H9 (cell line): Measurements from ENCODE around the gene DIAPH2. TPM values are rescaled to one million over a fixed set of nuclear protein-coding genes. Genes with fewer than 3 reads are reported as not detected.

ENCODE experiments used
- DNase-seq: peaks from one replicate; pipeline ENCODE4 v3.0.0-alpha.2; 2017
- H2AFZ ChIP-seq: one replicate; pipeline ENCODE4 v1.6.1; 2013; ENCODE audit warnings: mild to moderate bottlenecking, low read length, control low read depth, moderate library complexity
- H2AK5ac ChIP-seq: 2 replicates; pipeline ENCODE4 v1.6.1; 2013; ENCODE audit warnings: low read length, control low read depth, mixed read lengths; ENCODE audit not compliant: insufficient read length
- H2BK120ac ChIP-seq: one replicate; pipeline ENCODE4 v1.6.1; 2013; ENCODE audit warnings: low read depth, mild to moderate bottlenecking, low read length, control low read depth, inconsistent platforms; ENCODE audit not compliant: poor library complexity, severe bottlenecking
- H2BK12ac ChIP-seq: 2 replicates; pipeline ENCODE4 v1.6.1; 2013; ENCODE audit warnings: low read length, control low read depth, mixed read lengths, low read depth; ENCODE audit not compliant: insufficient read length
- H2BK15ac ChIP-seq: 2 replicates; pipeline ENCODE4 v1.6.1; 2013; ENCODE audit warnings: low read depth, low read length, control low read depth
- H2BK20ac ChIP-seq: one replicate; pipeline ENCODE4 v1.6.1; 2013; ENCODE audit warnings: low read depth, mild to moderate bottlenecking, low read length, control low read depth, inconsistent platforms; ENCODE audit not compliant: poor library complexity, severe bottlenecking
- H2BK5ac ChIP-seq: 2 replicates; pipeline ENCODE4 v1.6.1; 2013; ENCODE audit warnings: low read length, control low read depth, mixed read lengths; ENCODE audit not compliant: insufficient read length
- H3K14ac ChIP-seq: 2 replicates; pipeline ENCODE4 v1.6.1; 2013; ENCODE audit warnings: low read length, control low read depth; ENCODE audit not compliant: insufficient read depth
- H3K18ac ChIP-seq: 2 replicates; pipeline ENCODE4 v1.6.1; 2013; ENCODE audit warnings: low read depth, mild to moderate bottlenecking, mixed read lengths, low read length, control low read depth; ENCODE audit not compliant: insufficient read length
- H3K23ac ChIP-seq: 2 replicates; pipeline ENCODE4 v1.6.1; 2013; ENCODE audit warnings: low read length, control low read depth, mixed read lengths, low read depth; ENCODE audit not compliant: insufficient read length
- H3K23me2 ChIP-seq: 2 replicates; pipeline ENCODE4 v1.6.1; 2013; ENCODE audit warnings: low read depth, mild to moderate bottlenecking, mixed read lengths, low read length, control low read depth; ENCODE audit not compliant: insufficient read length, poor library complexity, severe bottlenecking
- H3K27ac ChIP-seq: 2 replicates; pipeline ENCODE4 v1.5.1; 2013; ENCODE audit warnings: low read length, control low read depth, mixed read lengths, low read depth; ENCODE audit not compliant: insufficient read length
- H3K27me3 ChIP-seq: 2 replicates; pipeline ENCODE4 v1.6.1; 2013; ENCODE audit warnings: low read length, control low read depth, inconsistent platforms; ENCODE audit not compliant: insufficient read depth
- H3K4ac ChIP-seq: 2 replicates; pipeline ENCODE4 v1.6.1; 2013; ENCODE audit warnings: low read depth, mild to moderate bottlenecking, control low read depth, inconsistent platforms, low read length, moderate library complexity
- H3K4me1 ChIP-seq: 2 replicates; pipeline ENCODE4 v1.6.1; 2013; ENCODE audit warnings: low read length, control low read depth, inconsistent platforms; ENCODE audit not compliant: insufficient read depth
- H3K4me2 ChIP-seq: 2 replicates; pipeline ENCODE4 v1.6.1; 2013; ENCODE audit warnings: low read length, control low read depth, mixed read lengths; ENCODE audit not compliant: insufficient read length, insufficient read depth
- H3K56ac ChIP-seq: 2 replicates; pipeline ENCODE4 v1.6.1; 2013; ENCODE audit warnings: low read depth, mild to moderate bottlenecking, mixed read lengths, low read length, control low read depth; ENCODE audit not compliant: insufficient read length
- H3K79me1 ChIP-seq: 2 replicates; pipeline ENCODE4 v1.6.1; 2013; ENCODE audit warnings: low read depth, mild to moderate bottlenecking, moderate library complexity, low read length, control low read depth, inconsistent platforms; ENCODE audit not compliant: insufficient read depth, poor library complexity, severe bottlenecking
- H3K79me2 ChIP-seq: 2 replicates; pipeline ENCODE4 v1.6.1; 2013; ENCODE audit warnings: low read length, control low read depth, inconsistent platforms; ENCODE audit not compliant: insufficient read depth
- H3K9ac ChIP-seq: 2 replicates; pipeline ENCODE4 v1.6.1; 2013; ENCODE audit warnings: low read length, control low read depth, mixed read lengths; ENCODE audit not compliant: insufficient read length; ENCODE audit errors: extremely low read depth
- H3K9me3 ChIP-seq: one replicate; pipeline ENCODE4 v1.6.1; 2013; ENCODE audit warnings: low read depth, low read length, inconsistent platforms; ENCODE audit not compliant: control insufficient read depth
- H3T11ph ChIP-seq: one replicate; pipeline ENCODE4 v1.6.1; 2013; ENCODE audit warnings: mild to moderate bottlenecking, low read length, control low read depth, inconsistent platforms
- H4K20me1 ChIP-seq: one replicate; pipeline ENCODE4 v1.6.1; 2013; ENCODE audit not compliant: control insufficient read depth, insufficient read length, insufficient read depth
- H4K5ac ChIP-seq: 2 replicates; pipeline ENCODE4 v1.6.1; 2013; ENCODE audit warnings: low read depth, mild to moderate bottlenecking, mixed read lengths, low read length, control low read depth; ENCODE audit not compliant: insufficient read length
- H4K8ac ChIP-seq: replicated peaks from 2 replicates; pipeline ENCODE4 v1.6.1; 2013; ENCODE audit warnings: low read length, control low read depth, mixed read lengths, low read depth; ENCODE audit not compliant: insufficient read length
- H4K91ac ChIP-seq: 2 replicates; pipeline ENCODE4 v1.6.1; 2013; ENCODE audit warnings: low read depth, mild to moderate bottlenecking, moderate library complexity, mixed read lengths, low read length, control low read depth; ENCODE audit not compliant: insufficient read length
- H3K27ac Mint-ChIP-seq, 3 experiments: 2 replicates in 2 of 3; 3 replicates in 1 of 3; pipeline ENCODE4 v1.8.0; 2020 to 2021; ENCODE audit warnings: mixed read lengths in 3 of 3, mild to moderate bottlenecking in 1 of 3, moderate library complexity in 1 of 3
- H3K27me3 Mint-ChIP-seq: 2 replicates; pipeline ENCODE4 v1.8.0; 2021; ENCODE audit warnings: low read depth, mild to moderate bottlenecking, moderate library complexity, mixed read lengths
- H3K36me3 Mint-ChIP-seq, 3 experiments: 2 replicates in 2 of 3; 3 replicates in 1 of 3; pipeline ENCODE4 v1.8.0; 2020 to 2021; ENCODE audit warnings: low read depth in 3 of 3, mixed read lengths in 3 of 3; ENCODE audit not compliant: insufficient read depth in 1 of 3
- H3K4me1 Mint-ChIP-seq, 2 experiments: 2 replicates each; pipeline ENCODE4 v1.8.0; 2020; ENCODE audit warnings: mixed read lengths in 2 of 2
- H3K4me3 Mint-ChIP-seq, 2 experiments: 2 replicates in 1 of 2; 3 replicates in 1 of 2; pipeline ENCODE4 v1.8.0; 2020 to 2021; ENCODE audit warnings: mild to moderate bottlenecking in 2 of 2, mixed read lengths in 2 of 2, moderate library complexity in 1 of 2
- H3K9me3 Mint-ChIP-seq, 2 experiments: 2 replicates in 1 of 2; 3 replicates in 1 of 2; pipeline ENCODE4 v1.8.0; 2020; ENCODE audit warnings: mild to moderate bottlenecking in 2 of 2, mixed read lengths in 2 of 2, moderate library complexity in 1 of 2
- WGBS: extraction: QIAGEN DNeasy Blood & Tissue Kit; methylation state at CpG from one replicate; pipeline ENCODE4 v1.1.7; 2013; ENCODE audit warnings: missing lambda C conversion rate, low lambda C conversion rate, mixed read lengths; ENCODE audit not compliant: insufficient read length; ENCODE audit errors: extremely low coverage; 5-methylcytosine and 5-hydroxymethylcytosine counted together
- total RNA-seq: library from RNA; stranded (reverse); gene quantifications from 2 replicates; pipeline ENCODE4 v1.2.1, GENCODE V29; 2021
- TF ChIP-seq, protein P1 (sequence below): fragments of 200-600 bp; sonication (generic); conservative IDR thresholded peaks from 3 replicates; pipeline ENCODE4 v1.8.0; 2021; ENCODE audit warnings: antibody characterized with exemption, mild to moderate bottlenecking

Gene DIAPH2
- total RNA-seq, 1 experiment from 2014 or later: 45.4 TPM

- no peak overlapping the region for H3K4me3 Mint-ChIP-seq
- Histone ChIP-seq H2BK12ac (no peak overlapping the region), H3T11ph (no peak overlapping the region), H3K4ac (no peak overlapping the region), H3K27me3 (no peaks in the 10 kb centered on the region), H2BK5ac (no peak overlapping the region), H3K79me1 (no peaks in the 10 kb centered on the region), H3K14ac (peak overlapping the region; percentile 39; the same call in 1 of the 2 replicates), H3K23ac (no peak overlapping the region), H3K23me2 (no peaks in the 10 kb centered on the region), H4K91ac (no peak overlapping the region), H3K18ac (peak overlapping the region; percentile 72), H3K56ac (no peak overlapping the region), H3K4me2 (peak overlapping the region; percentile 33), H4K8ac (no peak overlapping the region), H2BK20ac (no peak overlapping the region), H3K79me2 (no peaks in the 10 kb centered on the region), H3K4me1 (peaks cover 7% of the 10 kb centered on the region), H4K20me1 (no peaks in the 10 kb centered on the region), H2BK120ac (no peak overlapping the region), H3K27ac (peak overlapping the region; percentile 42), H3K9ac (no peak overlapping the region), H2AK5ac (no peak overlapping the region), H2BK15ac (no peak overlapping the region), H2AFZ (no peak overlapping the region), H4K5ac (no peak overlapping the region), H3K9me3 (no peaks in the 10 kb centered on the region)
- H3K36me3 Mint-ChIP-seq: peaks cover 3 to 21% (median 4%) of the 10 kb centered on the region in 3 experiments; a peak in 5 of 7 replicates
- peaks cover 3 to 7% of the 10 kb centered on the region in 2 experiments; a peak in 2 of 5 replicates for H3K9me3 Mint-ChIP-seq
- peak; percentile 38 for DNase-seq
- peak overlapping the region; percentile 94 to 97 (median 96) for H3K27ac Mint-ChIP-seq
- H3K4me1 Mint-ChIP-seq: peaks cover 48 to 56% of the 10 kb centered on the region in 2 experiments
- H3K27me3 Mint-ChIP-seq: no peaks in the 10 kb centered on the region
- WGBS: no CpG with 5 or more reads among the region's 6 CpGs
- TF ChIP-seq, protein P1, sequence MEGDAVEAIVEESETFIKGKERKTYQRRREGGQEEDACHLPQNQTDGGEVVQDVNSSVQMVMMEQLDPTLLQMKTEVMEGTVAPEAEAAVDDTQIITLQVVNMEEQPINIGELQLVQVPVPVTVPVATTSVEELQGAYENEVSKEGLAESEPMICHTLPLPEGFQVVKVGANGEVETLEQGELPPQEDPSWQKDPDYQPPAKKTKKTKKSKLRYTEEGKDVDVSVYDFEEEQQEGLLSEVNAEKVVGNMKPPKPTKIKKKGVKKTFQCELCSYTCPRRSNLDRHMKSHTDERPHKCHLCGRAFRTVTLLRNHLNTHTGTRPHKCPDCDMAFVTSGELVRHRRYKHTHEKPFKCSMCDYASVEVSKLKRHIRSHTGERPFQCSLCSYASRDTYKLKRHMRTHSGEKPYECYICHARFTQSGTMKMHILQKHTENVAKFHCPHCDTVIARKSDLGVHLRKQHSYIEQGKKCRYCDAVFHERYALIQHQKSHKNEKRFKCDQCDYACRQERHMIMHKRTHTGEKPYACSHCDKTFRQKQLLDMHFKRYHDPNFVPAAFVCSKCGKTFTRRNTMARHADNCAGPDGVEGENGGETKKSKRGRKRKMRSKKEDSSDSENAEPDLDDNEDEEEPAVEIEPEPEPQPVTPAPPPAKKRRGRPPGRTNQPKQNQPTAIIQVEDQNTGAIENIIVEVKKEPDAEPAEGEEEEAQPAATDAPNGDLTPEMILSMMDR: no peak
Observed at GRCh38 chrX:97597954-97598353, 913.3 kb downstream of the DIAPH2 start.
